Measurements from ENCODE around the gene VWA2. TPM values are rescaled to one million over a fixed set of nuclear protein-coding genes. Genes with fewer than 3 reads are reported as not detected.

Gene VWA2
- total RNA-seq, 1 donor from 2014 or later: not detected

GRCh38 chr10:114272696-114273095, 33.6 kb downstream of the VWA2 start:
- no peak for TF ChIP-seq CTCF (IDR thresholded peaks at IDR 0.05)
- POLR2A ChIA-PET: no interaction called here
- intact Hi-C loops (cut with micrococcal nuclease): no loop called here
- Mint-ChIP-seq H3K36me3 (ENCODE audit: low read depth) (no peaks in the 10 kb centered on the region), H3K9me3 (no peaks in the 10 kb centered on the region), H3K27me3 (peaks cover 12% of the 10 kb centered on the region), H3K4me3 (no peak overlapping the region), H3K27ac (no peak overlapping the region), H3K4me1 (no peaks in the 10 kb centered on the region)
- CTCF ChIA-PET: interaction anchor here (0.7 kb wide), 1 partner anchor 31 kb away, joined by 4 read pairs; no protein-coding TSS in a partner anchor
- DNase-seq (no peak), ATAC-seq (ENCODE audit: low read depth) (no peak)

- ChIA-PET CTCF (no interaction called here), POLR2A (no interaction called here)
- Mint-ChIP-seq H3K4me1 (no peaks in the 10 kb centered on the region), H3K9me3 (no peaks in the 10 kb centered on the region), H3K4me3 (no peak overlapping the region), H3K27ac (no peak overlapping the region), H3K36me3 (ENCODE audit: low read depth) (no peaks in the 10 kb centered on the region), H3K27me3 (peaks cover 12% of the 10 kb centered on the region)
- ATAC-seq (ENCODE audit: low read depth): no peak
- DNase-seq: no peak
- intact Hi-C loops (cut with micrococcal nuclease): no loop called here
- no peak for TF ChIP-seq CTCF (IDR thresholded peaks at IDR 0.05)
Measured at GRCh38 chr10:114273910-114274309, 34.9 kb downstream of the VWA2 start.

- H3K36me3 Mint-ChIP-seq (ENCODE audit: low read depth): no peaks in the 10 kb centered on the region
- TF ChIP-seq CTCF (IDR thresholded peaks at IDR 0.05): no peak
- ATAC-seq (ENCODE audit: low read depth) (no peak), DNase-seq (no peak)
- peaks cover 10% of the 10 kb centered on the region for H3K27me3 Mint-ChIP-seq
- no peaks in the 10 kb centered on the region for H3K4me1 Mint-ChIP-seq
- ChIA-PET POLR2A (no interaction called here), CTCF (no interaction called here)
- intact Hi-C loops (cut with micrococcal nuclease): no loop called here
- H3K4me3 Mint-ChIP-seq: no peak overlapping the region
- no peak overlapping the region for H3K27ac Mint-ChIP-seq
- no peaks in the 10 kb centered on the region for H3K9me3 Mint-ChIP-seq
Measured at GRCh38 chr10:114274616-114275453, 35.8 kb downstream of the VWA2 start.

- ChIA-PET POLR2A (no interaction called here), CTCF (no interaction called here)
- intact Hi-C loops (cut with micrococcal nuclease): no loop called here
- TF ChIP-seq CTCF (IDR thresholded peaks at IDR 0.05): no peak
- no peak for DNase-seq
- H3K27me3 Mint-ChIP-seq: peaks cover 10% of the 10 kb centered on the region
- no peak overlapping the region for H3K27ac Mint-ChIP-seq
- no peaks in the 10 kb centered on the region for H3K9me3 Mint-ChIP-seq
- no peaks in the 10 kb centered on the region for H3K36me3 Mint-ChIP-seq (ENCODE audit: low read depth)
- H3K4me3 Mint-ChIP-seq: no peak overlapping the region
- H3K4me1 Mint-ChIP-seq: no peaks in the 10 kb centered on the region
- ATAC-seq (ENCODE audit: low read depth): no peak
Measured at GRCh38 chr10:114276066-114276465, 37.0 kb downstream of the VWA2 start.

GRCh38 chr10:114276671-114277070, 37.6 kb downstream of the VWA2 start:
- H3K36me3 Mint-ChIP-seq (ENCODE audit: low read depth): no peaks in the 10 kb centered on the region
- no peak overlapping the region for H3K4me3 Mint-ChIP-seq
- intact Hi-C loops (cut with micrococcal nuclease): no loop called here
- no peaks in the 10 kb centered on the region for H3K9me3 Mint-ChIP-seq
- no peak for DNase-seq
- no peak overlapping the region for H3K27ac Mint-ChIP-seq
- TF ChIP-seq CTCF (IDR thresholded peaks at IDR 0.05): no peak
- no peaks in the 10 kb centered on the region for H3K4me1 Mint-ChIP-seq
- peaks cover 10% of the 10 kb centered on the region for H3K27me3 Mint-ChIP-seq
- ChIA-PET POLR2A (no interaction called here), CTCF (no interaction called here)
- no peak for ATAC-seq (ENCODE audit: low read depth)

Measured in activated B cell treated with CpG ODN at 0.5 μM for 24 hours (primary cell).